ES-I3 (cell line): ENCODE data around the gene TRMU.

Experiments
- H3K36me3 ChIP-seq: 2 replicates; pipeline ENCODE4 v1.6.1; 2013; ENCODE audit warnings: mild to moderate bottlenecking, low read length, control low read depth, moderate library complexity; ENCODE audit not compliant: insufficient read depth
- H3K4me1 ChIP-seq: 2 replicates; pipeline ENCODE4 v1.6.1; 2013; ENCODE audit warnings: mild to moderate bottlenecking, control low read depth, low read length; ENCODE audit not compliant: insufficient read depth
- H3K9ac ChIP-seq: 2 replicates; pipeline ENCODE4 v1.6.1; 2013; ENCODE audit warnings: low read depth, mild to moderate bottlenecking, low read length, moderate library complexity
- H3K9me3 ChIP-seq: 2 replicates; pipeline ENCODE4 v1.6.1; 2013; ENCODE audit warnings: mild to moderate bottlenecking, low read length, moderate library complexity; ENCODE audit not compliant: control insufficient read depth, insufficient read depth

Gene TRMU

GRCh38 chr22:46380581-46380980 is 45.1 kb downstream of the TRMU start:
- peaks cover 22% of the 10 kb centered on the region; the same call in 1 of the 2 replicates for H3K4me1 ChIP-seq
- no peaks in the 10 kb centered on the region for H3K9me3 ChIP-seq

GRCh38 chr22:46381142-46381541 is 45.6 kb downstream of the TRMU start:
- peaks cover 22% of the 10 kb centered on the region; the same call in 1 of the 2 replicates for H3K4me1 ChIP-seq
- no peaks in the 10 kb centered on the region for H3K9me3 ChIP-seq
- no peak overlapping the region for H3K9ac ChIP-seq
- no peaks in the 10 kb centered on the region for H3K36me3 ChIP-seq

More at GRCh38 chr22:46380581-46380980, 45.1 kb downstream of the TRMU start:
- Histone ChIP-seq H3K9ac (no peak overlapping the region), H3K36me3 (no peaks in the 10 kb centered on the region)

DNA sequence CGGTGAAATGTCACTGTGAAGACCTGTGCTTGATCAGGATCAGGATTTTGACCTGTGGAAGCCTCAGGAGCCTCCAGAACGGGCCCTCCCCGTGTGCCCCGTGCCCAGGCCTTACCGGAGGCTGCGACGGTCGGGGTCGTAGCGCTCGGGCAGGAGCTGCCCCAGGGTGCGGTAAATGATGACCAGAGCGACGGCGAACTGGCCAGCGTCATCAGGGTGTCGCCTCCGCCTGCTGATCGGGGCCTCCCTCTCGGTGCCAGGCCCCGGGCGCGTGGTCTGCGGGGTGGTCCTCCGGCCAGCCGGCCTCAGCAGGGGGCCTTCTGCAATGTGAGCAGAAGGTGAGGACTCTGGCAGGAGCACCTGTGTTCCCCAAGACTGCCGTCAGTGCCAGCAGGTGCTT is 46.2 kb downstream of the TRMU start:
- Histone ChIP-seq H3K4me1 (peaks cover 22% of the 10 kb centered on the region; the same call in 1 of the 2 replicates), H3K9me3 (no peaks in the 10 kb centered on the region), H3K9ac (no peak overlapping the region), H3K36me3 (no peaks in the 10 kb centered on the region)

DNA sequence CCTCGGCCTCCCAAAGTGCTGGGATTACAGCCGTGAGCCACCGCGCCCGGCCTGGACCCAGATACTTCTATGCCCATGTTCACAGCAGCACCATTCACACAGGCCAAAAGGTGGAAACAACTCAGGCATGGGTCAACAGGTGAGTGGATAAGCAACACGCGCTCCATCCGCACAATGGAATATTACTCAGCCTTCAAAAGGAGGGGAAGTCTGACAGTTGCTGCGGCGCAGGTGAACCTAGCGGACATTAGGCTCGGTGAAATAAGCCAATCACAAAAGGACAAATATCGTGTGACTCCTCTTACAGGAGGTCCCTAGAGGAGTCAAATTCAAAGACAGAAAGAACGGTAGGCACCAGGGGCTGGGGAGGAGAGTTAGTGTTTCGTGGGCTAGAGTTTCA is 47.0 kb downstream of the TRMU start:
- Histone ChIP-seq H3K9me3 (no peaks in the 10 kb centered on the region), H3K36me3 (no peaks in the 10 kb centered on the region), H3K4me1 (peaks cover 16% of the 10 kb centered on the region; the same call in 1 of the 2 replicates), H3K9ac (no peak overlapping the region)

DNA sequence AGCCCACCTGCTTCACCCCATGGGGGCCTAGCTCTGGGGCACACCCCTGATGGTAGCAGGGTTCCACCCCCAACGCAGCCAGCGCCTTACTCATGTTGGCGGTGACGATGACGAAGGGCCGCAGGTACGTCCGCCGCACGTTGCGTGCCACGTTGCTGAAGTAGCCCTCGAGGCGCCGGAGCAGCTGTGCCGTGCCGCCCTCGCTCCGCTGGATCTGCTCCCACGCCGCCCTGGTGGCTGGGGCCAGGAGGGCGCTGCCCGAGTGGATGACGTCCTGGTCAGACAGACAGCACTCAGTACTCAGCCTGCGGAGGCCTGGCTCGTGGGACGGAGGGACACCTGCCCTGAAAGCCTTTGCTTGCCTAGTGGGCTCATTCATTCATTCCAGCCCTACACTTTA is 50.8 kb downstream of the TRMU start:
- H3K9me3 ChIP-seq = no peaks in the 10 kb centered on the region
- no peak overlapping the region for H3K9ac ChIP-seq
- no peaks in the 10 kb centered on the region for H3K4me1 ChIP-seq
- no peaks in the 10 kb centered on the region for H3K36me3 ChIP-seq

DNA sequence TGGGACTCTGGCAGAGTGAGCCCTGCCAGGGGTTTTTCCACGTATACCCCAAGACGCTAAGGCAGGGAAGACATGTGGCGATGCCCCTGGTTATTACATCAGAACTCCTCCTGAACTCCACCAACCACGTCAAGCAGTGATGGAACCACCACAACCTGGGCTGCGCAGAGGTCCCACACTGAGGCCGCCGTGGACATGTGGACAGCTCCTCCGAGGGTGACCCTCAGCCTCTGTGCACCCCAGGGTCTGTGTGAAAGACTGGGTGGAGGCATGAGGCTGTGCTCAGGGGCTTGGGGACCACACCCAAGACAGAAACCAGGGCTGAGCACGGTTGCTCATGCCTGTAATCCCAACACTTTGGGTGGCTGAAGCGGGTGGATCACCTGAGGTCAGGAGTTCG is 52.2 kb downstream of the TRMU start:
- H3K36me3 ChIP-seq = no peaks in the 10 kb centered on the region
- no peaks in the 10 kb centered on the region for H3K9me3 ChIP-seq
- H3K9ac ChIP-seq = no peak overlapping the region
- no peaks in the 10 kb centered on the region for H3K4me1 ChIP-seq

GRCh38 chr22:46388647-46389046 is 53.1 kb downstream of the TRMU start:
- no peaks in the 10 kb centered on the region for H3K36me3 ChIP-seq
- H3K4me1 ChIP-seq = no peaks in the 10 kb centered on the region
- H3K9ac ChIP-seq = no peak overlapping the region
- H3K9me3 ChIP-seq = no peaks in the 10 kb centered on the region

GRCh38 chr22:46389081-46389480 is 53.6 kb downstream of the TRMU start:
- Histone ChIP-seq H3K9me3 (no peaks in the 10 kb centered on the region), H3K9ac (no peak overlapping the region), H3K4me1 (no peaks in the 10 kb centered on the region)

GRCh38 chr22:46390105-46390651 is 54.7 kb downstream of the TRMU start:
- no peaks in the 10 kb centered on the region for H3K9me3 ChIP-seq
- H3K4me1 ChIP-seq = no peaks in the 10 kb centered on the region
- H3K9ac ChIP-seq = no peak overlapping the region
- H3K36me3 ChIP-seq = no peaks in the 10 kb centered on the region

More at GRCh38 chr22:46389081-46389480, 53.6 kb downstream of the TRMU start:
- no peaks in the 10 kb centered on the region for H3K36me3 ChIP-seq

DNA sequence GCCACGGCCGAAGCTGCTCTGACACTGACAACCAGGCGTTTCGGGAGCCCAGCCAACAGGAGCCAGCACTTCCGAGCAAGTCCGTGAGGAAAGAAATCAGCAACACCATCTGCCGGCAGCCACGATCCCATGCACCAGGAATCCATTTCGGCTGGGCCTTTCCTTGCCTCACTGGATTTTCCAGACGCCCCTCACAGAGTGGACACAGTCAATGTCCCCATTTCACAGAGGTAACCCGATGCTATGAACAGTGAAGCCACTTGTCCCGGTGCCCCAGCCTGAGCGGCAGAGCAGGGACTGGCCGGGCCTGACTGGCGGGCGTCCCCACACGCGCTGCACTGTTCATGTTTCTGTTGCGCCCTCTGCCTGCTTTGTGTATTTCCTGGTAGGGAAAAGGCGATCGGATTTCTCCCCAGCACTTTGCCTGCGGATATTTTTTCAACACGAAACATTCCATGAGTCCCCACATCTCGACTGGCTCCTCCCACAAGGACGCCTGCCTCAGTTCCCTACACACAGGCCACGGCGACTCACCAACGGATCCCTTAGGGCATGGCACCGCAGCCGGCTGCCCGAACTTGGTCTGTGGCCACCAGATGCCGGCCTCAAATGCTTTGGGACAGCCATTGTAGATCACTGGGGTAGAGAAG is 55.3 kb downstream of the TRMU start:
- H3K9ac ChIP-seq = no peak overlapping the region
- H3K4me1 ChIP-seq = no peaks in the 10 kb centered on the region
- H3K9me3 ChIP-seq = no peaks in the 10 kb centered on the region
- H3K36me3 ChIP-seq = no peaks in the 10 kb centered on the region

- Histone ChIP-seq H3K9ac (no peak overlapping the region), H3K36me3 (no peaks in the 10 kb centered on the region), H3K4me1 (no peaks in the 10 kb centered on the region)
These were observed 56.1 kb downstream of the TRMU start for GRCh38 chr22:46391486-46392136.

GRCh38 chr22:46392137-46392844 is 56.8 kb downstream of the TRMU start:
- Histone ChIP-seq H3K36me3 (no peaks in the 10 kb centered on the region), H3K4me1 (no peaks in the 10 kb centered on the region), H3K9ac (no peak overlapping the region), H3K9me3 (no peaks in the 10 kb centered on the region)

More at GRCh38 chr22:46391486-46392136, 56.1 kb downstream of the TRMU start:
- no peaks in the 10 kb centered on the region for H3K9me3 ChIP-seq

- no peak overlapping the region for H3K9ac ChIP-seq
- no peaks in the 10 kb centered on the region for H3K36me3 ChIP-seq
- H3K9me3 ChIP-seq = no peaks in the 10 kb centered on the region
- no peaks in the 10 kb centered on the region for H3K4me1 ChIP-seq
These were observed 58.4 kb downstream of the TRMU start for GRCh38 chr22:46393873-46394272.

DNA sequence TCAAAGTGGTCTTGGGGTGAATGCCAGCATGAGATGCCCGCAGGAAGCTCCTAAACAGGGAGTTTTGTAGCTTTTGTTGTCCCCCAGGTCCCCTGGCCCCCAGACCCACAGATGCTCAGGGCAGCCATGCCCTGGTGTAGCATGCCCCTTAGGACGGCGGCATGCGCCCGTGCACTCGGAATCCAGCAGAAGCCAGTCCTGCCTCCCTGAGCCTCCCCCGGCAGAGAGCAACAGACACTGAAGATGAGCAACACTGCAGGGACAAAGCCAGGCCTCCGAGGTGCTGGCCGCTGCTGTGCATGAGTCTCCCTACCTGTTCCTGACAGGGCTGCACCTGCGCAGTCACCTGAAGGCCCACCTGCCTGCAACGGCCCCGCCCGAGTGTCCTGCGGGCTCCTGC is 59.1 kb downstream of the TRMU start:
- Histone ChIP-seq H3K4me1 (no peaks in the 10 kb centered on the region), H3K36me3 (no peaks in the 10 kb centered on the region; the same call in 1 of the 2 replicates), H3K9ac (no peak overlapping the region), H3K9me3 (no peaks in the 10 kb centered on the region)
